NCI-H510A (cell line): ENCODE data around the gene SF3B2.
A peak's percentile ranks its signal among the peaks of the same experiment; 100 is the strongest.
"Not testable (repeated sequence)": the region's sequence is repeated elsewhere in the genome, so short reads cannot be mapped to it uniquely, and the experiment has no call there.

Experiments
- DNase-seq: peaks from one replicate; lab custom pipeline; 2025; lab: John Stamatoyannopoulos, UW

Gene SF3B2

DNA sequence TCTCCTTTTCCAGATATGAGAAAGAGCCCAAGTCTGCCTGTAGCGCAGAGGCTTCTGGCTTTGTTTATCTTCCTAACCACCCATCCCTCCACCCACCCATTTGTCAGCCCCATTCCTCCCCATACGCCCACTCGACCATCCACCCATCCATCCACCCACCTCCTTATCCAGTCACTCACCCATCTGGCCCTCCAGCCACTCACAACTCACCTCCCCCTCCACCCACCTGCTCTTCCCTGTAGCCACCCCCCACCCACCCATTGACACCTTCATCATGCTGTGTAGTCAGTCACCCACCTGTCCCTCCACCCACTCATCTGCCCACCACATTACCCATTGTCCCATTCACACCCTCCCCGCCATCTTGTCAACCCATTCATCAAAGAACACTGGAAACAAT lies 34.8 kb upstream of the SF3B2 start:
- no peak for DNase-seq

DNA sequence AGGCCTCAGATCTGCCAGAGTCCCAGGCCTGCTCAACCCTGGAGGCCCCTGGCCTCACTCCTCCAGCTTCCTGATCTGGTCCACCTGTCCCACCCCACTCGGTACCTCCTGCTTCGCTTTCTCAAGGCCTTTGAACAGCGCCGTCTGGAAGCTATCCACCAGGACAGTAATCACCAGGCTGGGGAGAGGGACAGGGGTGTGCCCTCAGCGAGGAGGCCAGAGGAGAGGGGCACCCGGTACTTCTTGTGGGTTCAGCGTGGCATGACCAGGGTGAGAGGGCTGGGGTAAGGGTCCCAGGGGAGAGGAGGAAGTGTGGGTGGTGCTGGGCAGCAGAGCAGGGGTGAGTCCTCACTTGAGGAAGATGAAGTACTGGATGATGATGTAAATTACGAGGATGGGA lies 32.0 kb upstream of the SF3B2 start:
- no peak for DNase-seq

DNA sequence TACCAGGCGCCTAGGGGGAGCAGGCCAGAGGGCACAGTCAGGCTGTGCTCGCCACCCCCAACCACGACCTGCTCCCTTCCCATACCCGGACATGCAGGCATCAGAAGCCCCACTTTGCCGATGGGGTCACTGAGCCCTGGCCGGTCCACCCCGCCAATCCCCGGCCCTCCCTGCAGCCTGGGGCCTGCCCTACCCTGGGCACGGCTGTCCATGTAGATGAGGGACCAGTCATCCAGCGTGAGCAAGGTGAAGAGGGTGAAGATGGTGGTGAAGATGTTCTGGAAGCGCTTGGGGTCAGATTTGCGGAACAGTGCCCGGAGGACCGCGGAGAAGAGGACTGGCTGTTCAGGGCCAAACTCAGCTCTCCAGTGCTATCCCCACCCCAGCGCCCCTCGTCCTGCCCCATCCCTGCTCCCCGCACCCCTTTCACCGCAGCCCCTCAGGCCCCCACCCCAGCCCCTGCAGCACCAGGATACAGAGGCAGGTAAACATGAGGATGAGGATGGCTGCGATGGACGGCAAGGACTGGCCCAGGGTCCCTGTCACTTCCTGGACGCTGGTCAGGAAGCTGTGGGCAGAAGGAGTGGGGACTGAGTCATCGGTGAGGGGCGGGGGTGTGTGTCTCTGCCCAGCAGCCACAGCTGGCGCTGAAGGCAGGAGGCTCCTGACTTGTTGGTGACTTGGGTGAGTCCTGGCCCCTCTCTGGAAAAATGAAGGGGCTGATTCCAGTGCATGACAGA lies 31.4 kb upstream of the SF3B2 start:
- DNase-seq, result no peak

DNA sequence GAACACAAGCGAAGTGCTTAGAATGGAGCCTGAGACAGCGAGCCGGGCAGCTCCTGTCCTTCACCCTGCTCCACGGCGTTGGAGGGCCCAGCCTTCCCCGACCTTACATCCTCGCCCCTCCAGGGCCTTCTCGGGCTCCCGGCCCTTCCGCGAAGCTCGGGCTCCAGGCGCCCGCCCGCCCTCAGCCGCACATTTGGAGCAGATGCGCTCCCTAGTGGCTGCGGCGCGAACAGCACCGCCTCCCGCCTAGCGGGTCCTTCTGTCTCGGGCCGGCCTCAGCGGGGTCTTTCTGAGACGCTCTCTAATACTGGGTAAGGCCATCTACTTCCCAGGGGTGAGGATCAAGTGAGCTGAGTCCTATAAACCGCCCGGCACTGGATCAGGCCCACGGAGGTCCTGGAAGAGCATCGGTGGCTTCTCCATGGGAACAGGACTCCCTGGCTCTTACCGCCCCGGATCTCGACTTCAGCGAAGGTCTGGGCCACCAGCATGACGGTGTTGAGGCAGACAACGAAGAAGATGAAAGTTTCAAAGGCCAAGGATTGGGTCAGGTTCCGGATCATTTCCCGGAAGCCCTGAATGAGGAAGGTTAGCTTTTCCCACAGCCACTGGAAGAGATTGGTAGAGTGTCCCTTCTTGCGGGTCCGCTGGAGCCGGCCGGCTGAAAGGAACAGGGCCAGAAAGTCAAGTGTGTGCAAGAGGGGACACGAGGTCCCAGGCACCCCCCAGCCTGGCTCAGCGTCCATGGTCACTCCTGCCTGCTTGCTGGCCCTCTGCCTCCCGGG lies 29.6 kb upstream of the SF3B2 start:
- DNase-seq, result peak; percentile 43

DNA sequence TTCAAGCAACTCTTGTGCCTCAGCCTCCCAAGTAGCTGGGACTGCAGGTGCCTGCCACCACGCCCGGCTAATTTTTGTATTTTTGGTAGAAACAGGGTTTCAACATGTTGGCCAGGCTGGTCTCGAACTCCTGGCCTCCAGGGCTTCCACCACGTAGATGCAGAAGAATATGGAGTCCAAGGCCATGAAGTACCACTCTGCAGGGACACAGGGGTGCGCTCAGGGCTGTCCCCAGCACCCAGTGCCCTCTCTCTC lies 29.1 kb upstream of the SF3B2 start:
- not testable (repeated sequence) for DNase-seq

DNA sequence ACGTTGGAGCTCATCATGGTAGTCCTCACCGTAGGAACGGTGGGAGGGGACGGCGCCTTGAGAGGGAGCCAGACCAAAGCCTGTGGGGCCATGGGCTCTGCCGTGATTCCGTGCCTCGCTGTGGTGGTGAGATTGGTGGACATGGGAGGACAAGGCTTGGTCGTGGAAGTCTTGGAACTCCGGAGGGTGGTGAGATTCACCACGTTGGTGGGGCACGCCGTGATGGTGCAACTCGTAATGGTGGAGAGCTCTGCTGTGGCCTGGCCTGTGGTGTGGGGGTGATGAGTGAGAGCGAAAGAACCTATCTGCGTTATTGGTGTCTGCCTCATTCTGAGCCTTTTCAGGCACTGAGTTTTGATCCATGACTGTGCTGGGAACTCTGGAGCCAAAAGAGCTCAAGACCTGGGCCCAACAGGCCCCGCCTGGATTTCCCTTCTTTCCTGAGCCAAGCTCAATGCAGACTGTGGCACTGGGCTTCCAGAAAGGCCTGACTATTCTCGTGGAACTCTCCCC lies 26.1 kb upstream of the SF3B2 start, which contains the start of gene CATSPER1:
TSS of gene CATSPER1 (minus strand) at position 463 of the 513 bp plus-strand sequence. CDS start at position 363, 100 bp downstream.
- no peak for DNase-seq

DNA sequence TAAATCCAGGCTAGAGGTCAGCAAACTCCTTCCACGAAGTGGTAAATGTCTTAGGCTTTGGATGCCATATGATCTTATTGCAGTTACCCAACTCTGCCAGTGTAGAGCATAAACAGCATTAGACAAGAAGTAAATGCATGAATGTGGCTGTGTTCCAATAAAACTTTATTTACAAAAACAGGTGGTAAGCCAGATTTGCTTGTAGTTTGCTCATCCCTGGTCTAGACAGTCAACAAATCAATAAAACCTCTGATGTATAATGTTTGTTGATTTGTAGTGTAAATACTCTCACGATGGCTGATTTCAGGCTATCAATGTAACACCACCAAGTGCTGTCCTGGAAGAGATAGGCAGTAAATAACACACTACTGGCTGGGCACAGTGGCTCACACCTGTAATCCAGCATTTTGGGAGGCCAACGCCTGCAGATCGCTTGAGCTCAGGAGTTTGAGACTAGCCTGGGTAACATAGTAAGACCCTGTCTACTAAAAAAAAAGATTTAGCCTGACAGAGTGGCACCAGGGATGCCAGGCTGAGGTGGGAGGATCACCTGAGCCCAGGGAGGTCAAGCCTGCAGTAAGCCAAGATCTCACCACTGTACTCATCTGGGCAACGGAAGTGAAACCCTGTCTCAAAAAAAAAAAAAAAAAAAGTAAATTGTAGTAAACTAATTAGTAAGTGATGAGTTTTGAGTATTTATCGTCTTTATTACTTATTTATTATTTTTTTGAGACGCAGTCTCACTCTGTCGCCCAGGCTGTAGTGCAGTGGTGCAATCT lies 19.0 kb upstream of the SF3B2 start:
- DNase-seq, result no peak

DNA sequence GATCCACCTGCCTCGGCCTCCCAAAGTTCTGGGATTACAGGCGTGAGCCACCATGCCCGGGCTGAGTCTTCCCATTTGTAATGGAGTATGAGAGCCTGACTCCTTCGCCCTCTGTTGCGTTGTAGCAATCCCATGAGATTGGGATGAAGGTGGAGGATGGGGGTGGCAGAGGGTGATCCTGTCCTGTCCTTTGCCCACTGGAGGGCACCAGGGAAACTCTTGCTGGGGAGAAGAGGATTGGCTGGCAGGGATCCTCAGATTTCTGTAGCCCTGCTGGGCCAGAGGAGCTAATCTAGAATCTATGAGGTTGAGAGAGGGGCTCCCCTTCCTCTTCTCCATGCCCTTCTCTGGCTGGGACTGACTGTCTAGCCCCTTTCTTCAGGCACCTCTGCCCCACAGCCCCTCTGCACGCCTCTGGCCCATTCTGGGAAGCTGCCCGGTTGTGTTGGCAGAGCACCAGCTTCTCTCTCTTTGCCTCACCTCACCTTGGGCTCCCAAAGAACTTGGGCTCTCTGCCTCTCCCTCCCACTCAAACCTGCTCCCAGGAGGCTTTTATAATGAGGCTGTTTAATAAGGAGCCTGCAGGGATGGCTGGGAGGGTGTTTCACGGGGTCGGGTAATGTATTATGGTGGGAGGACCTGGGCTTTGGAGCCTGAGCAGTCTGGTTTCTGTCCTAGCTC lies 16.4 kb upstream of the SF3B2 start:
- no peak for DNase-seq

DNA sequence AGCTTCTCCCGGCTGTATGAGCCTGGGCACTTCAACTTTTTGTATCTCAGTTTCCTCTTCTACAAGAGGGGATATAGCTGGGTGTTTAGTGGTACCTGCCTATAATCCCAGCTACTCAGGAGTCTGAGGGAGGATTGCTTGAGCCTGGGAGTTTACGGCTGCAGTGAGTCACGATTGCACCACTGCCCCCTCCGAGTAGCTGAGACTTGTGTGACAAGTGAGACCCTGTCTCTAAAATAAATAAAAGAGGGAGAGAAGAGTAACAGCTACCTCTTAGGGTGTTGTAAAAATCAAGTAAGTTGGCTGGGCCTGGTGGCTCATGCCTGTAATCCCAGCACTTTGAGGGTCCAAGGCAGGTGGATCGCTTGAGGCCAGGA lies 15.8 kb upstream of the SF3B2 start:
- no peak for DNase-seq

DNA sequence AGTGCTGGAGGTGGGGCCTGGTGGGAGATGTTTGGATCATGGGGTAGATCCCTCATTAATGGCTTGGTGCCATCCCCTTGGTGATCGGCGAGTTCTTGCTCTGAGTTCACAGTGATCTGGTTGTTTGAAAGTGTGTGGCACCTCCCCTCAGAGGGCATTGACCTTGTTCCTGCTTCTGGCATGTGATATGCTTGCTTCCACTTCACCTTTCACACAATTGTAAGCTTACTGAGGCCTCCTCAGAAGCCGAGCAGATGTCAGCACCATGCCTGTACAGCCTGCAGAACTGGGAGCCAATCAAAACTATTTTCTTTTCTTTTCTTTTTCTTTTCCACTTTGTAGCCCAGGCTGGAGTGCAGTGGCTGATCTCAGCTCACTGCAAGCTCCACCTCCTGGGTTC lies 14.8 kb upstream of the SF3B2 start:
- no peak for DNase-seq

DNA sequence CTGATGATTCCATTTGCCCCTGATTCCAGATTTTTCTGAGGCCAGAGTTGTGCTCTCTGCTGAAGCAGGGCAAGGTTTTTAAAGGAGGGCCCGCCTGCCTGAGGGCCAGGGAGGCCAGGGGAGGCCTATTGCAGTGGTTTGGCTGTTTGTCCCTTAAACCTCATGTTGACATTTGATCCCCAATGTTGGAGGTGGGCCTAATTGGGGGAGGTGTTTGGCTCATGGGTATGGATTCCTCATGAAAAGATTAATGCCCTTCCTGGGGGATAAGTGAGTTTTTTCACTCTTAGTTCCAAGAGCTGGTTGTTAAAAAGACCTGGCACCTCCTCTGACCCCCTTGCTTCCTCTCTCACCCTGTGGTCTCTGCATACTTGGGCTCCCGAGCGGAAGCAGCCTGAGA lies 12.4 kb upstream of the SF3B2 start:
- DNase-seq, result no peak

DNA sequence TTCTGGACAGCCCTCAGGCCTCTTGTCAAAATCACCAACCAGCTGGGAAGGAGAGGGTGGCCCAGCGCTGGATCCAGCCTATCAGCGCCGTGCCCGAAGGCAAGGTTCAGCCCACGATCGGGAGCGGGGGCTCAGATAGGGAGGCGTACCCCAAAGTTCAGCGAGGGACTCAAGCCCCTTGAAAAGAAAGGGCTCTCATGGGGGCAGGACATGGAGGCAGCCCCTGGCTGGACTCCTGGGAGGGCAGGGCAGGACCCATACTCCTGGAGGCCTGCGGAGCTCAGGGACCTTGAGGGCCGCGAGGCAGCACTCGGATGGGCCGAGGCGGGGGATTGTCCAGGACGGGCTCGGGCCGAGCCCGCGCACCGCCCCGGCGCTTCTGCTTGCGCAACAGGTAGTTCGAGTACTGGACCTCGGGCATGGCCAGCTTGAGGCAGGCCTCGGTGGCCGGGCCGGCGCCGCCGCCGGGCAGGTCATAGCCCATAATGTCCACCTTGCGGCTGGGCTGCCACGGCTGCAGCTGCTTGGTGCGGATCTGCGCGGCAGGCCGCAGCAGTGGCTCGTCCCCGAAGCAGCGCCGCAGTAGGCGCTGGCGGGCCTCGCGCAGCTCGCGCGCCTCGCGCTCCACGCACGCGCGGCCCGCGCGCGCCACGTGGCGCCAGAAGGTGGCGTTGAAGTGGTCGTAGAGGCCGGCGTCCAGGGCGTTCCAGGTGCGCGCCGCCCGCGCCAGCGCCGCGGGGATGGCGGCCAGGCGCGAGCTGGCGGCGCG lies 9.8 kb upstream of the SF3B2 start:
- no peak for DNase-seq

DNA sequence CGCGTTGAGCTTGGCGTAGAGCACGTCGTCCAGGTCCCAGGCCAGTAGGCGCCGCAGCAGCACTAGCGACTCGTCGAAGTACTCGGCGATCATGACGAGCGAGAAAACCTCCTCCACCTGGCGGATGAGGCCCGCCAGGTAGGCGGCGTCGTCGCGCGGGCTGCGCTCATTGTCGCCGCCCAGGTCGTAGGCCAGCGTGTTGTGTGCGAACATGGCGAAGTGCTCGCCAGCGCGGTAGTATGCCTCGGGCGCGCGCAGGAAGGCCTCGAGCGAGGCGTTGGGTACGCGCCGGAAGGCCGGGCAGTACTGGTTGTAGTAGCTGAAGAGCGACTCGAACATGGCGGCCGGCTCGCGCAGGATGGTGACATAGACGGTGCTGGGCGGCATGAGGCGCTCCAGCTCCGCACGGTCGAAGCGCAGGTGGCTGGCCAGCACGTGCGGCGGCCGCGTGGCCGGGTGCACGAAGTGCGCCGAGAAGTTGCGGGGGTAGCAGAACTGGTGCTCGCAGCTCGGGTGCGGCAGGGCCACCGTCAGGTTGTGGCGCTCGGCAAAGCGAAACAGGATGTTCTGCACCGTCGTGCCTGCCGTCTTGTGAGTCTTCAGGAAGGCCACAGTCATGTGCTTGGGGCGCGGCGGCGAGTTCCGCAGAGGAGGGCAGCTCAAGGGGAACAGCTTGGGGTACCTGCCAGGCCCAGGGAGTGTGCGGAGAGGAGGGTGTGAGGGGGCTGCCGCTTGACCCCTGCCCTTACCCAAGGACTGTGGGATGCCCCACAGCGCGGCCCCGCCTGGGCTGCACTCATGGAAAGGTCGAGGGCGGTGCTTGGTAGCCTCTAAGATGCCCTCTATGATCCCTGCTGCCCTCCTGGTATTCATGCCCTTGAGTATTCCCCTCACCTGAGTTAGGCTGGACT lies 8.9 kb upstream of the SF3B2 start:
- DNase-seq, result no peak

DNA sequence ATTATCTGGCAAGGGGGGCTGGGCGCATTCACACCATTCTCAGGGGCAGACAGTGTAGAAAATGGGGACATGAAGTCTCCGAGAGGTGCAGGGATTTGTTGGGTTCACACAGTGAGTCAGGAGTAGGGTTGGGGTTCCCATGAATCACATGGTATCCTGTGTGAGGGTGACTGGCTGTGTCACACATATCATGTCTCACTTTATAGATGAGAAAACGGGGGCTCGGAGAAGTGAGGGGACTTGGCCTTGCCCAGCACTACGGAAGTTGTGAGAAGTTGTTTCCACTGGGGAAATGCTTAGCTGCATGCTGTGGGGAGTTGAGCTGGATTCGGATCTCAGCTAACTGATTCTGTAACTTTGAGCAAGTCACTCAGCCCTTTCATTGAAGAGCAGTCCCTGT lies 7.4 kb upstream of the SF3B2 start:
- no peak for DNase-seq

DNA sequence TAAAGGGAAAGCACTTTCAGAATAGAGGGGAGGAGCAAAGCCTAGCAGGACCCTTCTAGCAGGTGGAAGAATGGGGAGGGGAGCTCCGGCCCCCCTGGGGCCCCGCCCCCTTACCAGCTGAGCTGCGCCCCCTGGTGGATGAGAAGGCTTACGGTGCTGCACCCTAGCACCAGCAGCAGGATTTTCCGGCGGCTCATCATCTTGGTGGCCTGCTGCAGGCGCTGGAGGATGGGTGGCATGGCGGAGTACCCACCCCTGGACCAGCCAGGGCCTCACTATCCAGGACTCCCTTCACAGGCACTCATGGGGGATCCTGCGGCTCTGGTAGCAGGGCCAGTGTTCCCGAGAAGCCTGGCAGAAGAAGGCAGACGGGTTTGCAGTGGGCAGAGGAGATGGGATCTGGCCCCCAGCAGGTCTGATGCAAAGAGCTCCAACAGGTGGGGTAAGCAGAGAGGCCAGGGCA lies 7.0 kb upstream of the SF3B2 start:
- peak; percentile 59 for DNase-seq

DNA sequence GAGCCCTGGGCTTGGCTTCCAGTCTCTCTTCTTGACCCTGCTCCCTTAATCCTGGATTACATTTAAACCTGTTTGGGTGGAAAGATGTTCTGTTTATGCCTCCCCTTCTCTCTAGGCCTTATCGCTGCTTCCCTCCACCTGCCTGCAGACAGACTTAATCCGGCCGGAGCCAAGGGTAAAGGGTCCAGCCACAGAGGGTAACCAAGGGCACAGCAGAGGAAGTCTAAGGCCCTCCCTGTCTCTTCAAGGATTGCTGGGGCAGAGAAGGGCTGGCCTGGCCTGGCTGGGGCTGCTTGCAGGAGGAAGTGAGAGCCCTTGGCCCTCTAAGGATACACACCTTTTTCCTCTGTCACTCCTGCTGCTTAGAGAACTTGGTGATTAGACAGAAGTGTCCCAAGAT lies 5.3 kb upstream of the SF3B2 start:
- no peak for DNase-seq

DNA sequence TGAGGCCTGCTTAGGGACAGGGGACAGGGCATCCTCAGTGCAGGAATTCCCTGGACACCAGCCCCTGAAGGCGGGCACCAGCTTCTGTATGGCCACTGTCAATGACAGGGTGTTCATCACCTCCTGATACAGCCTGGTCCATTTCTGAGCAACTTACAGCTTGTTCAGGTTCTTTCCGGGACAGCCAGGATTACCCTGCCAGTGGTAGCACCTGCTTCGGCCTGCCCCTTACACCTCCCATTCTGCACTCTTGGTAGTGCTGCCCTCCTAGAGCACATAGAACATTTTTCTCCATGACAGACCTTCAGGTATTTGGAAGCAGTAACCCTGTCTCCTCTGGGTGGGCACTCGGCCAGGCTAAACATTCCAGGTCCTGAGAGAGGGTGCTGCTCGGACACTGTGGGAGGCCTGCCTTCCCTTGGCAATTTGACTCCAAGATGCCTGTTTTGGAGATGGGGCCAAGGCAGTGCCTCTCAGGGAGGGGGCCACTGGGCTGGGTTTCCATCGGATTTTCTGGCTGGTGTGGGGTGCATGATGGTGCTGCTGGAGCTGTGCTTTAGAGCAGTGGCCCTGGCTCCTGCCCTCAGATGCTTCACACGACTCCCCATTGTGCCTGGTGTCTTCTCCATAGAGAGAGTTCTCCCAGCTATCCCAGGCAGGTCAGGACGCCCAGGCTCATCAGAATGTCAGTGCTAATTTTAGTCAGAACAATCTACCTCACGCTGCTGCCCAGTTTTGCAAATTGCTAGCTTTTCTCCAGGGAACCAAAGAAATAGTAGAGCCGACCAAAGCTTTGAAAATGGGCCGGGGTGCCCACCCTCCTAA lies 4.4 kb upstream of the SF3B2 start:
- no peak for DNase-seq

DNA sequence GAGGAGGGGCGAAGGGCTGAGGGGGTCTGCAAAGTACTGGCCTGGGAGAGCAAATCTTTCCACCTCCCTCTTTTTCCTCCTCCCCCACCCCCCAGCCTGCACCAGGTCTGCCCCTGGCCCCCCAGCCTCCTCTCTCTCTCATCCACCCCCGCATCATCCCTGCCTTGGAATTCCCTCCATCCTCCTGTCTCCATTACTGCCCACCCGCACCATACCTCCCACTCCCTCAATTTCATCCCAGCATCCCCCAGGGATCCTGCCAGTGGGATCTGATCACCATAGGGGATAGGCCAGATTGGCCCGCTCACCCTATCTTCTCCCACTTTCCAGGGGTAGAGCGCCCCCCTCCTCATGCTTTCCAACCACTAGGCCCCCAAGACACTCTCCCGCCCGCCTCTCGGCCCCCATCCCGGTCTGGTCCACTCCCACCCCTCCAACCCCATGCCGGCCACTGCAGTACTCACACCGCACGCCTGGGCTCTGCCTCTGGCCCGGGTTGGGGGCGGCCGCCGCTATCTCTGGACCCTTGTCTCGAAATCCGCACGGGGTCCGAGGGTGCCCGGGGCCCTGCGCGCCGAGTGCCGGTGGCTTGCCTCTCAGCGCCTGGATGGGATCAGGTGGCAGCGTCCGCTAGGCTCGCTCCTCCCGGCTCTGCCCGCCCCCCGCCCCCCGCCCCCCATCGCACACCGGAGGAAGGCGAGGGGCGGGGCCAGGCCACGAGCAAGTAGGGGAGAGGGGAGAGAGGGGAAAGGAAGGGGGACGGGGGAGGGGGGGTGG lies 3.4 kb upstream of the SF3B2 start, which contains the start of gene GAL3ST3:
TSS of gene GAL3ST3 (minus strand) at position 615 of the 777 bp plus-strand sequence. CDS start 3,746 bp downstream, outside the sequence.
- DNase-seq, result no peak
